Measurements from ENCODE around the gene JAKMIP2. TPM values are rescaled to one million over a fixed set of nuclear protein-coding genes. Genes with fewer than 3 reads are reported as not detected.
"Not testable (repeated sequence)": the region's sequence is repeated elsewhere in the genome, so short reads cannot be mapped to it uniquely, and the experiment has no call there.

The JAKMIP2 gene
- total and polyA plus RNA-seq, 7 donors: 0.01 to 0.08 (median 0.06) TPM; not detected in 2

DNA sequence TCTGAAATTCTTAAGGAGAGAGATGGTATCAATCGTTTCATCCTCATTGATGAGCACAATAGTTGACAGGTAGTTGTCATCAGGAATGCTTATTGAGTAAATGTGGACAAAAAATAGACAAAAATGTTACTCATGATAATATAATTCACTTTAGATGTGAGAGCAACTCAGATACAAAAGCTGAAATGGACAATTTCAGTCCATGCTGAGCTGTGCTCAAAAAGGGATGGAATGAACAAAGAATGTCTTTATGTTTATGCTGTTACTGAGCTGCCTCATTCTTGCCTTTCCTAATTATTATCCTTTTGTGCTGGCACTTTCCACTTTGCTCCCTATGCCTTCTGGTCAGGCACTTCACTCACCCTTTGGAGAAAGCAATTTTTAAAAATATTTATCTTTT lies 49.5 kb downstream of the JAKMIP2 start:
- Histone ChIP-seq H3K36me3 (ENCODE audit: insufficient read depth in 1 of 2, low read depth in 1 of 2) (no peaks in the 10 kb centered on the region), H3K27ac (no peak overlapping the region), H3K9me3 (no peaks in the 10 kb centered on the region), H3K27me3 (ENCODE audit: insufficient read depth in 3 of 3, low read length in 2 of 3) (no peaks in the 10 kb centered on the region), H3K4me3 (no peak overlapping the region), H3K4me1 (no peaks in the 10 kb centered on the region)
- no peak for ATAC-seq
- 62 to 78% (median 71%) methylated on average over 1 of the region's 1 CpG for WGBS, 3 donors
- no peak for DNase-seq
- TF ChIP-seq, protein P1, sequence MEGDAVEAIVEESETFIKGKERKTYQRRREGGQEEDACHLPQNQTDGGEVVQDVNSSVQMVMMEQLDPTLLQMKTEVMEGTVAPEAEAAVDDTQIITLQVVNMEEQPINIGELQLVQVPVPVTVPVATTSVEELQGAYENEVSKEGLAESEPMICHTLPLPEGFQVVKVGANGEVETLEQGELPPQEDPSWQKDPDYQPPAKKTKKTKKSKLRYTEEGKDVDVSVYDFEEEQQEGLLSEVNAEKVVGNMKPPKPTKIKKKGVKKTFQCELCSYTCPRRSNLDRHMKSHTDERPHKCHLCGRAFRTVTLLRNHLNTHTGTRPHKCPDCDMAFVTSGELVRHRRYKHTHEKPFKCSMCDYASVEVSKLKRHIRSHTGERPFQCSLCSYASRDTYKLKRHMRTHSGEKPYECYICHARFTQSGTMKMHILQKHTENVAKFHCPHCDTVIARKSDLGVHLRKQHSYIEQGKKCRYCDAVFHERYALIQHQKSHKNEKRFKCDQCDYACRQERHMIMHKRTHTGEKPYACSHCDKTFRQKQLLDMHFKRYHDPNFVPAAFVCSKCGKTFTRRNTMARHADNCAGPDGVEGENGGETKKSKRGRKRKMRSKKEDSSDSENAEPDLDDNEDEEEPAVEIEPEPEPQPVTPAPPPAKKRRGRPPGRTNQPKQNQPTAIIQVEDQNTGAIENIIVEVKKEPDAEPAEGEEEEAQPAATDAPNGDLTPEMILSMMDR (IDR thresholded peaks at IDR 0.05): no peak
- intact Hi-C loops (cut with DNase I): no loop called here

DNA sequence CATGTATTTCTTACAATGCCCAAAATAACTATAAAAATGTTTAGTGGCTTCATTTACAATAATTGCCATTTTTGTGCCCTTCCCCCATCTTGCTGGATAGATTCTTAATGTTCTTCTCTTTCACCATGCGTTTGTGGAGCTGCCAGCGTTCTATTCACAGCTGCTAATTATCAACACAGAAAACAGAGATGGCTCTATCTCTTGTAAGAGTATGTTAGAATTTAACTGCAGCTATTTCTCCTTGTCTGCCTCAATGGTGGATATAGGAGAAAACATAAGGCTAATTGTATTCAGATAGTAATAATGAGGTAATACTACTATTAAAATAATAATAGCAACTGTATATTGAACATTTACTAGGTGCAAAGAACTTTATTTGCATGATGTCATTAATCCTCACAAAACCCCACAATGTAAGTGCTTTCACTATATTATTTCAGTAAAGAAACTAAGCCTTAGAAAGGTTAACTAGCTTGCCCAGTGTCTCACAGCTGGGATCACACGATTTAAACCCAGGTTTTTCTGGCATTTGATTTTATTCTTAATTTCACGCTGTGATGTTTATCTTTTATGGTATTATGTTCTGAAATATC lies 50.1 kb downstream of the JAKMIP2 start:
- WGBS, 3 donors: 23 to 27% (median 26%) methylated on average over 4 of the region's 4 CpGs

DNA sequence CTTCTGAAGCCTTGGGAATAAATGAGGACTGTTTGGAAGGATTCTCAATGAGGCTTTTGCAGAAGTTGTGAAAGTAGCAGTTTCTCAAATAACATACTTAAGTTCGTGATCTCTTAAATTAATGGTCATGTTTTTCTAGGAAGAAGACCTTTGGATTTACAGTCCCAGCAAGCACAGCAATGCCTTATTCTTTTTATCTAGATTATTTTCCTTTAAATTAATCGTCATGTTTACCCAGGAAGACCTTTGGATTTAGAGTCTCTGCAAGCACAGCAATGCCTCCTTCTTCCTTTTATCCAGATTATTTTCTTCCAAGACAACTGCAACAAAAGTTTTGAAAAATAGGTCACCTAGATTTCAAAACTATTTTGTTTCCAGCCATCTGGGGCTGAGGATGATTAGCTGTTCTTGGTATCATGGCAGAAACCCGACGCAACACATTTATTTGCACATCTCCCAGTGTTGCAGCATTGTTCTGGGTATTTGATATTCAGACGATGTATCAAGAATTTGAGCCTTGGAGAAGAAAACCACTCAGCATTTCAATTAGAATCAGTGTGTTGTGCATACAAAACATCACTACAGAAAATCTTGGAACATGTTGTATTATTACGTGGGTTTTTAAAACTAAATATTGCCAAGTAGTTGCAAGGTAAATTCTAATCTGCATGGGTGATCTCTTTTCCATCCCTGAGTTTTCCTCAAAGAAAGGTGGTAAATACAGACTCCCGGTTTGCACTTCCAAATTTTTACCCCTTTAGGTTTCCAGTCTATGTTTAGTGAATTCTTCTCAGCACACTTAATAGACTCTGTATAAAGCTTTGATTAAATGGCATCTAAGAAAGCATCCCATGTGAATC lies 50.9 kb downstream of the JAKMIP2 start:
- no peak overlapping the region for H3K27ac ChIP-seq
- no peaks in the 10 kb centered on the region for H3K36me3 ChIP-seq (ENCODE audit: insufficient read depth in 1 of 2, low read depth in 1 of 2)
- 47 to 53% (median 49%) methylated on average over 7 of the region's 7 CpGs for WGBS, 3 donors
- H3K4me3 ChIP-seq: no peak overlapping the region
- TF ChIP-seq, protein P1 (IDR thresholded peaks at IDR 0.05): no peak
- no peak for ATAC-seq
- no peaks in the 10 kb centered on the region for H3K9me3 ChIP-seq
- H3K4me1 ChIP-seq: no peaks in the 10 kb centered on the region
- no peaks in the 10 kb centered on the region for H3K27me3 ChIP-seq (ENCODE audit: insufficient read depth in 3 of 3, low read length in 2 of 3)
- intact Hi-C loops (cut with DNase I): no loop called here
- no peak for DNase-seq

More for the DNA sequence above, 50.1 kb downstream of the JAKMIP2 start:
- intact Hi-C loops (cut with DNase I): no loop called here
- ATAC-seq: no peak
- Histone ChIP-seq H3K27ac (no peak overlapping the region), H3K4me3 (no peak overlapping the region), H3K36me3 (ENCODE audit: insufficient read depth in 1 of 2, low read depth in 1 of 2) (no peaks in the 10 kb centered on the region), H3K27me3 (ENCODE audit: insufficient read depth in 3 of 3, low read length in 2 of 3) (no peaks in the 10 kb centered on the region), H3K9me3 (no peaks in the 10 kb centered on the region), H3K4me1 (no peaks in the 10 kb centered on the region)
- TF ChIP-seq, protein P1 (IDR thresholded peaks at IDR 0.05): no peak
- DNase-seq: no peak

- Histone ChIP-seq H3K27ac (no peak overlapping the region), H3K4me1 (no peaks in the 10 kb centered on the region), H3K4me3 (no peak overlapping the region), H3K27me3 (ENCODE audit: insufficient read depth in 3 of 3, low read length in 2 of 3) (peaks cover 0 to 3% (median 0%) of the 10 kb centered on the region in 3 donors), H3K36me3 (ENCODE audit: insufficient read depth in 1 of 2, low read depth in 1 of 2) (no peaks in the 10 kb centered on the region), H3K9me3 (no peaks in the 10 kb centered on the region)
- DNase-seq: no peak
- ATAC-seq: no peak
- TF ChIP-seq, protein P1 (IDR thresholded peaks at IDR 0.05): no peak
- intact Hi-C loops (cut with DNase I): no loop called here
- WGBS, 3 donors: 74 to 92% (median 80%) methylated on average over 1 of the region's 1 CpG
Measured at GRCh38 chr5:147727200-147727599, 55.3 kb downstream of the JAKMIP2 start.

GRCh38 chr5:147721191-147721960 lies 61.2 kb downstream of the JAKMIP2 start:
- H3K4me3 ChIP-seq; H3K9me3 ChIP-seq; DNase-seq; H3K27me3 ChIP-seq (ENCODE audit: insufficient read depth in 3 of 3, low read length in 2 of 3); intact Hi-C loops (cut with DNase I); H3K27ac ChIP-seq; ATAC-seq; H3K4me1 ChIP-seq; H3K36me3 ChIP-seq (ENCODE audit: insufficient read depth in 1 of 2, low read depth in 1 of 2): not testable (repeated sequence)
- WGBS, 3 donors: 90 to 94% (median 93%) methylated on average over 20 to 31 of the region's 38 CpGs

Measured in psoas muscle (tissue), 8 donors.